Measurements from ENCODE around the gene CDON. TPM values are rescaled to one million over a fixed set of nuclear protein-coding genes. Genes with fewer than 3 reads are reported as not detected.

The CDON gene
- total and polyA plus RNA-seq, 8 donors, result 8.6 to 16.3 (median 11.4) TPM

DNA sequence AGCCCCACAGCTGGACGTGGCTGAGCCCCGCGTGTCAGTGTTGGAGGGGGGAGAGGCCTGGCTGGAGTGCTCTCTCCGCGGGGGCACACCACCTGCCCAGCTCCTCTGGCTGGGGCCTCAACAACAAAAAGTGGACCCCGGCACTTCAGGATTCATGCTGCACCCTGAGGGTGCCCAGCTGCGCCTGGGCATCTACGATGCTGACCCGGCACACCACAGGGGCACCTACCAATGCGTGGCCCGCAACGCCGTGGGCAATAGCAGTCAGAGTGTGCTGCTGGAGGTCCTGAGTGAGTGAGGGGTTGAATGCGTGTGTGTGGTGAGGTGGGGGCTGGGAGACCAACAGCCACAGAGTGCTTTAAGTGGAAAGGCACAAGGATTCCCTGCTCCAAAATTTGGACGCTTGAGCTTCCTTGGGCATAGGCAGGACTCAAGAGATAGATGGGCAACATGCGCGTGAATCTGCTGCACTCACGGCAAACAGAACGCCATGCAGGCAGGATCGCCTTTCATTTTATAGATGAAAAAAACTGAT, 109.2 kb downstream of the CDON start:
- Histone ChIP-seq H3K27me3 (no peaks in the 10 kb centered on the region), H3K27ac (no peak overlapping the region), H3K36me3 (no peaks in the 10 kb centered on the region), H3K4me1 (peaks cover 0 to 5% of the 10 kb centered on the region in 2 donors), H3K9me3 (no peaks in the 10 kb centered on the region), H3K4me3 (no peak overlapping the region)
- TF ChIP-seq CTCF (IDR thresholded peaks at IDR 0.05), result no peak
- peak in 1 of 4 donors; percentile 66 for DNase-seq
- intact Hi-C loops (cut with DNase I), result no loop called here
- ATAC-seq, result no peak

GRCh38 chr11:125952973-125953372, 109.7 kb downstream of the CDON start:
- ATAC-seq, result peak; percentile 71
- intact Hi-C loops (cut with DNase I), result no loop called here
- Histone ChIP-seq H3K27ac (peak overlapping the region in 1 of 2 donors; percentile 45), H3K36me3 (no peaks in the 10 kb centered on the region), H3K9me3 (no peaks in the 10 kb centered on the region), H3K27me3 (no peaks in the 10 kb centered on the region), H3K4me1 (peaks cover 0 to 5% of the 10 kb centered on the region in 2 donors), H3K4me3 (no peak overlapping the region)
- DNase-seq, result peak in 1 of 4 donors; percentile 79
- no peak for TF ChIP-seq CTCF (IDR thresholded peaks at IDR 0.05)

DNA sequence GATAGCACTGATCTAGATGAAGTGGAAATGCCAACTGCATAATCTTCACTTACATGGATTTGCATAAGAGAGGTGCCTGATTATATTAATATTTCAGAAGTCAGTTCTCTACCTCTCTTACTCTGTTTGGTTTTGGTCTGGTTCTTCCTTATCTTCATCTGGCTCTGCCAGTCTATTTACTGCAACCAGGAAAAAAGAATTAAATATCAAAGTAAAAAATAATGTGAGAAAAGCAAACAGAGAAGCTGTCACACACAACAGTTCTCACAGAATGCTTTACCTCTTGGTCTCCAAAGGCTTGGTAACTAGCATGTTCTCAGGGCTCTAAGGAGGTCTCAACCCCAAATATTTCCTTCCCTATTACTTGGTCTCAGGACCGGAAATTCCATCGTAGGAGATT, 110.1 kb downstream of the CDON start:
- no peak for ATAC-seq

GRCh38 chr11:125951731-125952130, 110.9 kb downstream of the CDON start:
- ATAC-seq (no peak), DNase-seq (peak in 1 of 4 donors; percentile 68)
- H3K36me3 ChIP-seq, result no peaks in the 10 kb centered on the region
- H3K9me3 ChIP-seq, result no peaks in the 10 kb centered on the region
- peaks cover 0 to 5% of the 10 kb centered on the region in 2 donors for H3K4me1 ChIP-seq
- no peak overlapping the region for H3K27ac ChIP-seq
- intact Hi-C loops (cut with DNase I), result no loop called here
- no peak for TF ChIP-seq CTCF (IDR thresholded peaks at IDR 0.05)
- H3K4me3 ChIP-seq, result no peak overlapping the region
- H3K27me3 ChIP-seq, result no peaks in the 10 kb centered on the region

More for the DNA sequence above, 110.1 kb downstream of the CDON start:
- Histone ChIP-seq H3K27ac (peak overlapping the region in 1 of 2 donors; percentile 45), H3K4me1 (peaks cover 0 to 5% of the 10 kb centered on the region in 2 donors), H3K36me3 (no peaks in the 10 kb centered on the region), H3K27me3 (no peaks in the 10 kb centered on the region), H3K9me3 (no peaks in the 10 kb centered on the region), H3K4me3 (no peak overlapping the region)
- intact Hi-C loops (cut with DNase I), result no loop called here
- no peak for DNase-seq
- TF ChIP-seq CTCF (IDR thresholded peaks at IDR 0.05), result no peak

GRCh38 chr11:125950696-125951651, 111.7 kb downstream of the CDON start:
- ATAC-seq, result peak; percentile 51
- H3K36me3 ChIP-seq, result no peaks in the 10 kb centered on the region
- no peaks in the 10 kb centered on the region for H3K27me3 ChIP-seq
- TF ChIP-seq CTCF (IDR thresholded peaks at IDR 0.05), result no peak
- peak in 3 of 4 donors; percentile 68 to 90 (median 74) for DNase-seq
- no peak overlapping the region for H3K27ac ChIP-seq
- intact Hi-C loops (cut with DNase I), result no loop called here
- no peaks in the 10 kb centered on the region for H3K9me3 ChIP-seq
- H3K4me1 ChIP-seq, result peaks cover 0 to 5% of the 10 kb centered on the region in 2 donors
- H3K4me3 ChIP-seq, result no peak overlapping the region

Data from left lung (tissue), 10 donors.